SK-N-SH (cell line): Measurements from ENCODE around the gene DDX54. TPM values are rescaled to one million over a fixed set of nuclear protein-coding genes. Genes with fewer than 3 reads are reported as not detected.

Experiments used
- CTCF ChIA-PET: fragments of 300-600, 350-600 bp; formaldehyde crosslinking; extraction: SDS; loops from one replicate; lab custom pipeline; 2021; lab: Yijun Ruan, JAX
- POLR2A ChIA-PET: fragments of 350-600 bp; sonication (Branson Sonifier 250); formaldehyde crosslinking; extraction: SDS; loops from one replicate; lab custom pipeline; 2020; ENCODE audit warnings: antibody characterized with exemption, inconsistent platforms; lab: Yijun Ruan, JAX
- DNase-seq: peaks from one replicate; pipeline ENCODE4 v3.0.0; 2012
- H2AFZ ChIP-seq: fragments of 200-600 bp; sonication (generic); 2 replicates; pipeline ENCODE4 v1.8.1; 2016; ENCODE audit warnings: antibody characterized with exemption, mild to moderate bottlenecking, low read depth
- H3F3A ChIP-seq: fragments of 200-600 bp; sonication (generic); replicated peaks from 2 replicates; pipeline ENCODE3; 2016; ENCODE audit warnings: antibody characterized with exemption, mild to moderate bottlenecking; ENCODE audit not compliant: insufficient read depth
- H3K27ac ChIP-seq, 2 experiments: fragments of 200-500 bp in 1 of 2; fragments of 200-600 bp in 1 of 2; sonication (Bioruptor generic) in 1 of 2; sonication (generic), shearing (Covaris generic) in 1 of 2; 2 replicates each; pipeline versions ENCODE4 v1.5.1 to v1.6.1; 2014 to 2016; ENCODE audit warnings: low read depth in 2 of 2, inconsistent platforms in 1 of 2, low read length in 1 of 2, mild to moderate bottlenecking in 1 of 2, mixed read lengths in 1 of 2
- H3K27me3 ChIP-seq: fragments of 200-600 bp; sonication (generic), shearing (Covaris generic); 2 replicates; pipeline ENCODE4 v1.6.1; 2016; ENCODE audit warnings: mixed run types; ENCODE audit not compliant: insufficient read depth
- H3K36me3 ChIP-seq, 2 experiments: fragments of 200-500 bp in 1 of 2; fragments of 200-600 bp in 1 of 2; sonication (Bioruptor generic) in 1 of 2; sonication (generic) in 1 of 2; replicated peaks in 1 of 2; 2 replicates each; pipeline versions ENCODE3 to v1.5.1; 2014 to 2016; ENCODE audit warnings: low read length in 1 of 2, mild to moderate bottlenecking in 1 of 2; ENCODE audit not compliant: insufficient read depth in 2 of 2, control insufficient read depth in 1 of 2
- H3K4me1 ChIP-seq, 2 experiments: fragments of 200-500 bp in 1 of 2; fragments of 200-600 bp in 1 of 2; sonication (Bioruptor generic) in 1 of 2; sonication (generic), shearing (Covaris generic) in 1 of 2; 2 replicates each; pipeline versions ENCODE4 v1.5.1 to v1.6.1; 2014 to 2016; ENCODE audit warnings: low read depth in 1 of 2, low read length in 1 of 2, mixed run types in 1 of 2; ENCODE audit not compliant: insufficient read depth in 2 of 2, control insufficient read depth in 1 of 2
- H3K4me2 ChIP-seq: fragments of 200-600 bp; sonication (generic), shearing (Covaris generic); 2 replicates; pipeline ENCODE4 v1.6.1; 2017; ENCODE audit warnings: mixed run types
- H3K4me3 ChIP-seq, 2 experiments: fragments of 200-500 bp in 1 of 2; fragments of 200-600 bp in 1 of 2; sonication (Bioruptor generic) in 1 of 2; sonication (generic), shearing (Covaris generic) in 1 of 2; 2 replicates each; pipeline versions ENCODE4 v1.5.1 to v1.8.1; 2014 to 2016; ENCODE audit warnings: low read depth in 2 of 2, inconsistent platforms in 1 of 2, low read length in 1 of 2, mild to moderate bottlenecking in 1 of 2, mixed read lengths in 1 of 2, moderate library complexity in 1 of 2
- H3K79me2 ChIP-seq: fragments of 200-600 bp; sonication (generic); 2 replicates; pipeline ENCODE4 v1.8.1; 2017; ENCODE audit warnings: mild to moderate bottlenecking; ENCODE audit not compliant: insufficient read depth
- H3K9ac ChIP-seq: fragments of 200-600 bp; sonication (generic); 2 replicates; pipeline ENCODE4 v1.6.1; 2017; ENCODE audit warnings: mixed run types
- H3K9me2 ChIP-seq: fragments of 200-600 bp; sonication (generic); 2 replicates; pipeline ENCODE4 v1.6.1; 2017; ENCODE audit warnings: mixed run types
- H3K9me3 ChIP-seq: fragments of 200-600 bp; sonication (generic); 2 replicates; pipeline ENCODE4 v1.6.1; 2017; ENCODE audit warnings: mixed run types, mild to moderate bottlenecking, moderate library complexity
- H4K20me1 ChIP-seq: fragments of 200-600 bp; sonication (generic); 2 replicates; pipeline ENCODE4 v1.6.1; 2017; ENCODE audit warnings: mild to moderate bottlenecking, mixed run types; ENCODE audit not compliant: insufficient read depth
- CHD2 ChIP-seq: fragments of 150-350 bp; IDR thresholded peaks from 2 replicates; pipeline ENCODE4 v1.6.1; 2018; ENCODE audit warnings: low read length; ENCODE audit not compliant: partially characterized antibody
- EP300 ChIP-seq, 2 experiments: IDR thresholded peaks; 2 replicates each; pipeline versions ENCODE4 v1.4.0 to v1.6.1; 2012; ENCODE audit warnings: borderline replicate concordance in 1 of 2, low read depth in 1 of 2, low read length in 1 of 2
- EZH2phosphoT487 ChIP-seq: fragments of 200-600 bp; sonication (generic); IDR thresholded peaks from 2 replicates; pipeline ENCODE4 v1.6.1; 2017; ENCODE audit warnings: low read depth, mixed run types, mild to moderate bottlenecking, antibody characterized with exemption, moderate library complexity, borderline replicate concordance
- FOSL2 ChIP-seq: IDR thresholded peaks from 2 replicates; pipeline ENCODE4 v1.4.0; 2012; ENCODE audit warnings: low read depth, mild to moderate bottlenecking, moderate library complexity, borderline replicate concordance
- FOXJ3 ChIP-seq: sonication (generic); formaldehyde crosslinking; IDR thresholded peaks from 2 replicates; pipeline ENCODE4 v1.5.1; 2020; ENCODE audit warnings: mild to moderate bottlenecking, missing genetic modification reagents
- FOXM1 ChIP-seq: IDR thresholded peaks from 2 replicates; pipeline ENCODE4 v1.4.0; 2012; ENCODE audit warnings: low read depth, mild to moderate bottlenecking
- GABPA ChIP-seq: IDR thresholded peaks from 2 replicates; pipeline ENCODE4 v1.4.0; 2012; ENCODE audit warnings: low read depth, mild to moderate bottlenecking
- JUND ChIP-seq: IDR thresholded peaks from 2 replicates; pipeline ENCODE4 v1.4.0; 2012
- MEF2A ChIP-seq: IDR thresholded peaks from 2 replicates; pipeline ENCODE4 v1.4.0; 2012; ENCODE audit warnings: low read depth, borderline replicate concordance
- MXI1 ChIP-seq: IDR thresholded peaks from 2 replicates; pipeline ENCODE4 v1.6.1; 2012; ENCODE audit warnings: mild to moderate bottlenecking, low read depth, low read length, improper control_type of control experiment
- NFIC ChIP-seq: IDR thresholded peaks from 2 replicates; pipeline ENCODE4 v1.4.0; 2012; ENCODE audit warnings: borderline replicate concordance
- POLR2AphosphoS5 ChIP-seq: IDR thresholded peaks from 2 replicates; pipeline ENCODE4 v1.6.1; 2012; ENCODE audit warnings: low read depth, low read length
- RCOR1 ChIP-seq: fragments of 150-350 bp; IDR thresholded peaks from 2 replicates; pipeline ENCODE4 v1.6.1; 2017; ENCODE audit warnings: antibody characterized with exemption, low read length
- RXRA ChIP-seq: IDR thresholded peaks from 2 replicates; pipeline ENCODE4 v1.4.0; 2012; ENCODE audit warnings: low read depth, mild to moderate bottlenecking, borderline replicate concordance
- SIN3A ChIP-seq: IDR thresholded peaks from 2 replicates; pipeline ENCODE4 v1.6.1; 2012; ENCODE audit warnings: low read depth, mild to moderate bottlenecking, low read length, moderate library complexity, borderline replicate concordance
- SMC3 ChIP-seq: IDR thresholded peaks from 2 replicates; pipeline ENCODE4 v1.6.1; 2012; ENCODE audit warnings: low read depth, low read length, improper control_type of control experiment
- TEAD4 ChIP-seq: IDR thresholded peaks from 2 replicates; pipeline ENCODE4 v1.4.0; 2012; ENCODE audit warnings: mild to moderate bottlenecking, borderline replicate concordance; ENCODE audit not compliant: insufficient read depth
- WGBS: methylation state at CpG from one replicate; pipeline ENCODE4 v1.1.6; 2017; ENCODE audit warnings: low lambda C conversion rate; 5-methylcytosine and 5-hydroxymethylcytosine counted together
- polyA plus RNA-seq, 3 experiments: library from polyadenylated mRNA; depleted of rRNA; stranded (reverse); fragments of >200 nt; gene quantifications; 2 replicates each; pipeline ENCODE4 v1.2.3, GENCODE V29; 2012
- TF ChIP-seq, protein P1 (sequence below): IDR thresholded peaks from 2 replicates; pipeline ENCODE4; 2012
- TF ChIP-seq, protein P2 (sequence below): IDR thresholded peaks from 2 replicates; pipeline ENCODE4 v1.4.0; 2012; ENCODE audit warnings: low read depth
- TF ChIP-seq, protein P3 (sequence below): fragments of 200-600 bp; sonication (generic); IDR thresholded peaks from 2 replicates; pipeline ENCODE4 v1.6.1; 2017; ENCODE audit warnings: antibody characterized with exemption, mild to moderate bottlenecking, moderate library complexity

DDX54 gene
- polyA plus RNA-seq, 1 of the 3 experiments (the other 2 are of a cell fraction): 69.9 TPM

DNA sequence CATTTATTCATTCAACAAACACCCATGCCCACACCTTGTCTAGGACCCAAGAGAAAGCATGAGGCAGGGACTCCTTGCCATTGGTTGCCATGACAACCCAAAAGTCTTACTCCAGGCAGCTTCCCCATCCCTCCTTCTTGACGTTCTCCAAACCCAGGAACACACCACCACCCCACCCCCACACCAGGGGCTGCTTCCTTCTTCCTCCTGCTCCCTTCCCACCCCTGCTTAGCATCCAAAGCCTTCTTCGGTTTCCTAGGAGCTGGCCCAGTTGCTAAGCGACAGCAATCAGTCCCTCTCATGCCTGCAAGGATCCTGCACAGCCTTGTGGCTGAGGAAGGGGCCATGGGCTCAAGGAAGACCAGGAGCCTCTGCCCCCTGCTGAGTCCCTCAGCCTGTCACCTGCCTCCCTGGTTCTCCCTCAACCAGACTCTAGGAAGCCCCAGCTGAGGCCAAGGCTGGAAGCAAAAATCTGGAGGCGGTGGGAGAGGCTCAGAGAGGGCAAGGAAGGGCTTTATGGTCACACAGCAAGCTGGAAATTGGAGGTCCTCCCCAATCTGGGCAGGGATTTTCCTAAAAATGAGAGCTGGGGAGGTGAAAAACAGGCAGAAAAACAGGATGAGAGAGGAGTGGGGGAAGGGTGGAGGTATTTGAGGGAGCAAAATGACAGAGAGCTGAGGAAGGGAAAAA is 65.2 kb downstream of the DDX54 start:
- H3K9ac ChIP-seq: no peak overlapping the region
- TF ChIP-seq RCOR1: no peak
- TF ChIP-seq FOXJ3: no peak
- TF ChIP-seq JUND: no peak
- no peak for TF ChIP-seq RXRA
- TF ChIP-seq MEF2A: no peak
- no peak for TF ChIP-seq SIN3A
- TF ChIP-seq, protein P1, sequence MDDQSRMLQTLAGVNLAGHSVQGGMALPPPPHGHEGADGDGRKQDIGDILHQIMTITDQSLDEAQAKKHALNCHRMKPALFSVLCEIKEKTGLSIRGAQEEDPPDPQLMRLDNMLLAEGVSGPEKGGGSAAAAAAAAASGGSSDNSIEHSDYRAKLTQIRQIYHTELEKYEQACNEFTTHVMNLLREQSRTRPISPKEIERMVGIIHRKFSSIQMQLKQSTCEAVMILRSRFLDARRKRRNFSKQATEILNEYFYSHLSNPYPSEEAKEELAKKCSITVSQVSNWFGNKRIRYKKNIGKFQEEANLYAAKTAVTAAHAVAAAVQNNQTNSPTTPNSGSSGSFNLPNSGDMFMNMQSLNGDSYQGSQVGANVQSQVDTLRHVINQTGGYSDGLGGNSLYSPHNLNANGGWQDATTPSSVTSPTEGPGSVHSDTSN: no peak
- TF ChIP-seq CHD2: no peak
- TF ChIP-seq, protein P2, sequence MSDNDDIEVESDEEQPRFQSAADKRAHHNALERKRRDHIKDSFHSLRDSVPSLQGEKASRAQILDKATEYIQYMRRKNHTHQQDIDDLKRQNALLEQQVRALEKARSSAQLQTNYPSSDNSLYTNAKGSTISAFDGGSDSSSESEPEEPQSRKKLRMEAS: no peak
- TF ChIP-seq SMC3: no peak
- no peak for TF ChIP-seq EZH2phosphoT487
- TF ChIP-seq FOXM1: no peak
- no peak for TF ChIP-seq POLR2AphosphoS5
- TF ChIP-seq, protein P3, sequence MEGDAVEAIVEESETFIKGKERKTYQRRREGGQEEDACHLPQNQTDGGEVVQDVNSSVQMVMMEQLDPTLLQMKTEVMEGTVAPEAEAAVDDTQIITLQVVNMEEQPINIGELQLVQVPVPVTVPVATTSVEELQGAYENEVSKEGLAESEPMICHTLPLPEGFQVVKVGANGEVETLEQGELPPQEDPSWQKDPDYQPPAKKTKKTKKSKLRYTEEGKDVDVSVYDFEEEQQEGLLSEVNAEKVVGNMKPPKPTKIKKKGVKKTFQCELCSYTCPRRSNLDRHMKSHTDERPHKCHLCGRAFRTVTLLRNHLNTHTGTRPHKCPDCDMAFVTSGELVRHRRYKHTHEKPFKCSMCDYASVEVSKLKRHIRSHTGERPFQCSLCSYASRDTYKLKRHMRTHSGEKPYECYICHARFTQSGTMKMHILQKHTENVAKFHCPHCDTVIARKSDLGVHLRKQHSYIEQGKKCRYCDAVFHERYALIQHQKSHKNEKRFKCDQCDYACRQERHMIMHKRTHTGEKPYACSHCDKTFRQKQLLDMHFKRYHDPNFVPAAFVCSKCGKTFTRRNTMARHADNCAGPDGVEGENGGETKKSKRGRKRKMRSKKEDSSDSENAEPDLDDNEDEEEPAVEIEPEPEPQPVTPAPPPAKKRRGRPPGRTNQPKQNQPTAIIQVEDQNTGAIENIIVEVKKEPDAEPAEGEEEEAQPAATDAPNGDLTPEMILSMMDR: no peak
- TF ChIP-seq, all 33 proteins: peak for 0
- H3K9me2 ChIP-seq: no peaks in the 10 kb centered on the region
- WGBS: 6% methylated on average over 4 of the region's 4 CpGs
- CTCF ChIA-PET: interaction anchor here (0.7 to 3.0 kb wide), 7 partner anchors 10 to 71 kb away, joined by 3 to 12 read pairs (median 4); no protein-coding TSS in a partner anchor
- H3K4me2 ChIP-seq: no peak overlapping the region
- no peak overlapping the region for H2AFZ ChIP-seq
- H4K20me1 ChIP-seq: no peaks in the 10 kb centered on the region
- H3K4me1 ChIP-seq: peaks cover 0 to 7% of the 10 kb centered on the region in 2 experiments; a peak in 1 of 4 replicates
- no peaks in the 10 kb centered on the region for H3F3A ChIP-seq
- DNase-seq: no peak
- no peaks in the 10 kb centered on the region; the same call in 1 of the 2 replicates for H3K27me3 ChIP-seq
- no peaks in the 10 kb centered on the region for H3K79me2 ChIP-seq
- no peak overlapping the region for H3K4me3 ChIP-seq
- POLR2A ChIA-PET: no interaction called here
- H3K9me3 ChIP-seq: no peaks in the 10 kb centered on the region
- no peaks in the 10 kb centered on the region for H3K36me3 ChIP-seq
- H3K27ac ChIP-seq: no peak overlapping the region

DNA sequence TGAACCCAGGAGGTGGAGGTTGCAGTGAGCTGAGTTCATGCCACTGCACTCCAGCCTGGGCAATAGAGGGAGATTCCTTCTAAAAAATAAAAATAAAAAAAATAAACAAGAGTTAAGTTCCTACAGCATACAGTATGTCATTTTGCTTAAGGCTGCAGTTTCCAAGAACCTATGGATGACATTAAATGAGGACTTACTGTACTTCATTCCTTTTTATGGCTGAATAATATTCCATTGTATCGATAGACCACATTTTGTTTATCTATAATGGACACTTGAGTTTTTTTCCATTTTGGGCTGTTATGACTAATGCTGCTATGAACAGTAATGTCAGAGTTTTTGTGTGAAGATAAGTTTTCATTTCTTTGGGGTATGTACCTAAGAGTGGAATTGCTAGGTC is 67.1 kb downstream of the DDX54 start:
- H3K9me2 ChIP-seq: no peaks in the 10 kb centered on the region
- H3K36me3 ChIP-seq: no peaks in the 10 kb centered on the region
- H2AFZ ChIP-seq: no peak overlapping the region
- peaks cover 0 to 7% of the 10 kb centered on the region in 2 experiments; a peak in 1 of 4 replicates for H3K4me1 ChIP-seq
- no peak overlapping the region for H3K4me3 ChIP-seq
- no peaks in the 10 kb centered on the region for H4K20me1 ChIP-seq
- TF ChIP-seq FOSL2 (no peak), NFIC (no peak), MXI1 (no peak), GABPA (no peak), TEAD4 (no peak), MEF2A (no peak), EP300 (IDR thresholded peaks at IDR 0.05; ENCODE audit: borderline replicate concordance in 1 of 2, low read depth in 1 of 2, low read length in 1 of 2) (no peak)
- TF ChIP-seq, protein P3: no peak
- TF ChIP-seq, protein P2: no peak
- TF ChIP-seq, protein P1: no peak
- H3K27ac ChIP-seq: no peak overlapping the region
- H3K9me3 ChIP-seq: no peaks in the 10 kb centered on the region
- no peaks in the 10 kb centered on the region for H3F3A ChIP-seq
- no peaks in the 10 kb centered on the region; the same call in 1 of the 2 replicates for H3K27me3 ChIP-seq
- no peaks in the 10 kb centered on the region for H3K79me2 ChIP-seq
- no peak overlapping the region for H3K9ac ChIP-seq
- CTCF ChIA-PET: interaction anchor here (2.2 kb wide), 1 partner anchor 20 kb away, joined by 10 read pairs; no protein-coding TSS in a partner anchor
- no peak for DNase-seq
- POLR2A ChIA-PET: no interaction called here
- 58% methylated on average over 1 of the region's 1 CpG for WGBS
- no peak overlapping the region for H3K4me2 ChIP-seq
